ENCODE data around the gene COL13A1. TPM values are rescaled to one million over a fixed set of nuclear protein-coding genes. Genes with fewer than 3 reads are reported as not detected.
A peak's percentile ranks its signal among the peaks of the same experiment; 100 is the strongest.

The COL13A1 gene
- total and polyA plus RNA-seq, 2 donors (not counting 1 experiment from before 2014, with no cell fraction given), result 5.7 to 7.4 TPM

GRCh38 chr10:69849825-69850224, 48.1 kb downstream of the COL13A1 start:
- no peak overlapping the region for H3K9ac ChIP-seq (ENCODE audit: insufficient read depth, low read length)
- H4K20me1 ChIP-seq (ENCODE audit: control insufficient read depth, extremely low read depth, insufficient read depth, low read length), result no peaks in the 10 kb centered on the region
- H3K4me1 ChIP-seq (ENCODE audit: control insufficient read depth, extremely low read depth, insufficient read depth, low read length), result peaks cover 23% of the 10 kb centered on the region
- TF ChIP-seq EZH2 (IDR thresholded peaks at IDR 0.05; ENCODE audit: low read length, missing control alignments), result no peak
- H2AFZ ChIP-seq (ENCODE audit: low read length), result no peak overlapping the region
- no peak overlapping the region for H3K27ac ChIP-seq (ENCODE audit: insufficient read depth, low read length)
- no peak for DNase-seq (ENCODE audit: low read depth in 2 of 2)
- H3K27me3 ChIP-seq (ENCODE audit: control insufficient read depth, insufficient read depth, low read length), result no peaks in the 10 kb centered on the region
- H3K4me2 ChIP-seq (ENCODE audit: extremely low read depth, insufficient read depth, low read length), result no peak overlapping the region
- H3K4me3 ChIP-seq (replicated peaks in 1 of 4; ENCODE audit: control extremely low read depth in 1 of 4, insufficient read depth in 1 of 4, low read depth in 3 of 4, low read length in 4 of 4), result no peak overlapping the region
- no peaks in the 10 kb centered on the region for H3K9me3 ChIP-seq (ENCODE audit: control insufficient read depth, insufficient read depth, low read depth, low read length)
- H3K36me3 ChIP-seq (ENCODE audit: control insufficient read depth, insufficient read depth, low read length), result no peaks in the 10 kb centered on the region
- H3K79me2 ChIP-seq (ENCODE audit: control insufficient read depth, insufficient read depth, low read length), result no peaks in the 10 kb centered on the region

- Histone ChIP-seq H3K36me3 (ENCODE audit: control insufficient read depth, insufficient read depth, low read length) (no peaks in the 10 kb centered on the region), H3K9me3 (ENCODE audit: control insufficient read depth, insufficient read depth, low read depth, low read length) (no peaks in the 10 kb centered on the region), H3K4me1 (ENCODE audit: control insufficient read depth, extremely low read depth, insufficient read depth, low read length) (peaks cover 24% of the 10 kb centered on the region), H3K4me3 (replicated peaks in 1 of 4; ENCODE audit: control extremely low read depth in 1 of 4, insufficient read depth in 1 of 4, low read depth in 3 of 4, low read length in 4 of 4) (no peak overlapping the region), H3K27ac (ENCODE audit: insufficient read depth, low read length) (no peak overlapping the region), H3K79me2 (ENCODE audit: control insufficient read depth, insufficient read depth, low read length) (no peaks in the 10 kb centered on the region), H3K27me3 (ENCODE audit: control insufficient read depth, insufficient read depth, low read length) (no peaks in the 10 kb centered on the region), H4K20me1 (ENCODE audit: control insufficient read depth, extremely low read depth, insufficient read depth, low read length) (no peaks in the 10 kb centered on the region), H2AFZ (ENCODE audit: low read length) (no peak overlapping the region), H3K4me2 (ENCODE audit: extremely low read depth, insufficient read depth, low read length) (no peak overlapping the region), H3K9ac (ENCODE audit: insufficient read depth, low read length) (no peak overlapping the region)
- TF ChIP-seq CTCF (conservative IDR thresholded peaks at IDR 0.05 in 1 of 2, IDR thresholded peaks at IDR 0.05 in 1 of 2; ENCODE audit: low read depth in 1 of 2, low read length in 2 of 2) (no peak), EZH2 (IDR thresholded peaks at IDR 0.05; ENCODE audit: low read length, missing control alignments) (no peak)
- no peak for DNase-seq (ENCODE audit: low read depth in 2 of 2)
Measured at GRCh38 chr10:69850440-69850839, 48.7 kb downstream of the COL13A1 start.

- Histone ChIP-seq H3K27me3 (ENCODE audit: control insufficient read depth, insufficient read depth, low read length) (no peaks in the 10 kb centered on the region), H3K36me3 (ENCODE audit: control insufficient read depth, insufficient read depth, low read length) (no peaks in the 10 kb centered on the region), H3K79me2 (ENCODE audit: control insufficient read depth, insufficient read depth, low read length) (no peaks in the 10 kb centered on the region), H3K27ac (ENCODE audit: insufficient read depth, low read length) (no peak overlapping the region), H3K4me1 (ENCODE audit: control insufficient read depth, extremely low read depth, insufficient read depth, low read length) (peaks cover 21% of the 10 kb centered on the region), H4K20me1 (ENCODE audit: control insufficient read depth, extremely low read depth, insufficient read depth, low read length) (no peaks in the 10 kb centered on the region), H3K9ac (ENCODE audit: insufficient read depth, low read length) (no peak overlapping the region), H3K4me3 (replicated peaks in 1 of 4; ENCODE audit: control extremely low read depth in 1 of 4, insufficient read depth in 1 of 4, low read depth in 3 of 4, low read length in 4 of 4) (no peak overlapping the region), H2AFZ (ENCODE audit: low read length) (no peak overlapping the region), H3K9me3 (ENCODE audit: control insufficient read depth, insufficient read depth, low read depth, low read length) (no peaks in the 10 kb centered on the region), H3K4me2 (ENCODE audit: extremely low read depth, insufficient read depth, low read length) (no peak overlapping the region)
- no peak for TF ChIP-seq EZH2 (IDR thresholded peaks at IDR 0.05; ENCODE audit: low read length, missing control alignments)
- TF ChIP-seq CTCF (conservative IDR thresholded peaks at IDR 0.05 in 1 of 2, IDR thresholded peaks at IDR 0.05 in 1 of 2; ENCODE audit: low read depth in 1 of 2, low read length in 2 of 2), result no peak
- DNase-seq (ENCODE audit: low read depth in 2 of 2), result peak in 1 of 2 donors; percentile 64
Measured at GRCh38 chr10:69851306-69851705, 49.6 kb downstream of the COL13A1 start.
